Neural progenitor cell (in vitro differentiated cells): ENCODE measurements around the gene NTM. TPM values are rescaled to one million over a fixed set of nuclear protein-coding genes. Genes with fewer than 3 reads are reported as not detected.

Experiments used
- DNase-seq: peaks from one replicate; pipeline ENCODE4 v3.0.0-alpha.2; 2016; ENCODE audit warnings: low spot score
- H2AFZ ChIP-seq: fragments of 200-600 bp; sonication (generic); replicated peaks from 2 replicates; pipeline ENCODE4 v1.6.1; 2016; ENCODE audit warnings: antibody characterized with exemption
- H3F3A ChIP-seq: fragments of 200-600 bp; sonication (generic); 2 replicates; pipeline ENCODE4 v1.6.1; 2016; ENCODE audit warnings: antibody characterized with exemption, low read depth
- H3K27ac ChIP-seq: fragments of 200-600 bp; sonication (generic); 2 replicates; pipeline ENCODE4 v1.5.1; 2016; ENCODE audit warnings: mild to moderate bottlenecking
- H3K27me3 ChIP-seq: fragments of 200-600 bp; sonication (generic); 2 replicates; pipeline ENCODE4 v1.6.1; 2016; ENCODE audit warnings: mild to moderate bottlenecking, moderate library complexity
- H3K36me3 ChIP-seq: fragments of 200-600 bp; sonication (generic); 2 replicates; pipeline ENCODE4 v1.5.1; 2016
- H3K4me1 ChIP-seq: fragments of 200-600 bp; sonication (generic); 2 replicates; pipeline ENCODE4 v1.6.1; 2016; ENCODE audit warnings: mixed run types
- H3K4me2 ChIP-seq: fragments of 200-600 bp; sonication (generic); 2 replicates; pipeline ENCODE4 v1.6.1; 2016
- H3K4me3 ChIP-seq: fragments of 200-600 bp; sonication (generic); 2 replicates; pipeline ENCODE4 v1.5.1; 2016
- H3K79me2 ChIP-seq: fragments of 200-600 bp; sonication (generic); 2 replicates; pipeline ENCODE4 v1.6.1; 2016; ENCODE audit warnings: low read depth
- H3K9ac ChIP-seq: fragments of 200-600 bp; sonication (generic); 2 replicates; pipeline ENCODE4 v1.6.1; 2016
- H3K9me3 ChIP-seq: fragments of 200-600 bp; sonication (generic); 2 replicates; pipeline ENCODE4 v1.5.1; 2016; ENCODE audit warnings: low read depth
- H4K20me1 ChIP-seq: fragments of 200-600 bp; sonication (generic); 2 replicates; pipeline ENCODE4 v1.6.1; 2016; ENCODE audit warnings: low read depth
- H3K27ac Mint-ChIP-seq: 3 replicates; pipeline ENCODE4 v1.8.0; 2021; ENCODE audit warnings: mixed read lengths
- H3K27me3 Mint-ChIP-seq: 2 replicates; pipeline ENCODE4 v1.8.0; 2022; ENCODE audit warnings: low read depth, mild to moderate bottlenecking, inconsistent platforms, moderate library complexity, mixed read lengths; ENCODE audit not compliant: insufficient read depth
- H3K36me3 Mint-ChIP-seq: 3 replicates; pipeline ENCODE4 v1.8.0; 2021; ENCODE audit warnings: mixed read lengths
- H3K4me1 Mint-ChIP-seq: 3 replicates; pipeline ENCODE4 v1.8.0; 2021; ENCODE audit warnings: mixed read lengths
- H3K4me3 Mint-ChIP-seq: 3 replicates; pipeline ENCODE4 v1.8.0; 2021; ENCODE audit warnings: mild to moderate bottlenecking, moderate library complexity, mixed read lengths
- H3K9me3 Mint-ChIP-seq: 3 replicates; pipeline ENCODE4 v1.8.0; 2020; ENCODE audit warnings: mixed read lengths
- EZH2 ChIP-seq: fragments of 200-600 bp; sonication (generic); IDR thresholded peaks from 2 replicates; pipeline ENCODE4 v1.6.1; 2017; ENCODE audit warnings: antibody characterized with exemption, mild to moderate bottlenecking, moderate library complexity
- EZH2phosphoT487 ChIP-seq: fragments of 200-600 bp; sonication (generic); IDR thresholded peaks from 2 replicates; pipeline ENCODE4 v1.6.1; 2017; ENCODE audit warnings: antibody characterized with exemption
- total RNA-seq: library from RNA; depleted of rRNA; stranded (reverse); fragments of >200 nt; gene quantifications from 2 replicates; pipeline ENCODE4 v1.2.3, GENCODE V29; 2015; ENCODE audit warnings: low replicate concordance
- TF ChIP-seq, protein P1 (sequence below): fragments of 200-600 bp; sonication (generic); IDR thresholded peaks from 2 replicates; pipeline ENCODE4 v1.5.1; 2017; ENCODE audit warnings: antibody characterized with exemption, mild to moderate bottlenecking

NTM gene
- total RNA-seq, 1 donor from 2014 or later, result 4.3 TPM

- no peak overlapping the region for H3K9ac ChIP-seq
- no peak for DNase-seq
- Mint-ChIP-seq H3K36me3 (no peaks in the 10 kb centered on the region), H3K4me3 (no peak overlapping the region), H3K9me3 (no peaks in the 10 kb centered on the region), H3K4me1 (no peaks in the 10 kb centered on the region), H3K27ac (no peak overlapping the region), H3K27me3 (peaks cover 4% of the 10 kb centered on the region)
- H3K9me3 ChIP-seq, result no peaks in the 10 kb centered on the region
- no peak overlapping the region for H3K27ac ChIP-seq
- no peak overlapping the region for H3K4me2 ChIP-seq
- no peaks in the 10 kb centered on the region for H3K36me3 ChIP-seq
- H3K27me3 ChIP-seq, result no peaks in the 10 kb centered on the region
- H3K4me3 ChIP-seq, result no peak overlapping the region
- H4K20me1 ChIP-seq, result no peaks in the 10 kb centered on the region
- no peaks in the 10 kb centered on the region for H3F3A ChIP-seq
- no peak for TF ChIP-seq EZH2phosphoT487
- TF ChIP-seq, protein P1, sequence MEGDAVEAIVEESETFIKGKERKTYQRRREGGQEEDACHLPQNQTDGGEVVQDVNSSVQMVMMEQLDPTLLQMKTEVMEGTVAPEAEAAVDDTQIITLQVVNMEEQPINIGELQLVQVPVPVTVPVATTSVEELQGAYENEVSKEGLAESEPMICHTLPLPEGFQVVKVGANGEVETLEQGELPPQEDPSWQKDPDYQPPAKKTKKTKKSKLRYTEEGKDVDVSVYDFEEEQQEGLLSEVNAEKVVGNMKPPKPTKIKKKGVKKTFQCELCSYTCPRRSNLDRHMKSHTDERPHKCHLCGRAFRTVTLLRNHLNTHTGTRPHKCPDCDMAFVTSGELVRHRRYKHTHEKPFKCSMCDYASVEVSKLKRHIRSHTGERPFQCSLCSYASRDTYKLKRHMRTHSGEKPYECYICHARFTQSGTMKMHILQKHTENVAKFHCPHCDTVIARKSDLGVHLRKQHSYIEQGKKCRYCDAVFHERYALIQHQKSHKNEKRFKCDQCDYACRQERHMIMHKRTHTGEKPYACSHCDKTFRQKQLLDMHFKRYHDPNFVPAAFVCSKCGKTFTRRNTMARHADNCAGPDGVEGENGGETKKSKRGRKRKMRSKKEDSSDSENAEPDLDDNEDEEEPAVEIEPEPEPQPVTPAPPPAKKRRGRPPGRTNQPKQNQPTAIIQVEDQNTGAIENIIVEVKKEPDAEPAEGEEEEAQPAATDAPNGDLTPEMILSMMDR, result no peak
- TF ChIP-seq EZH2, result no peak
- H3K79me2 ChIP-seq, result no peaks in the 10 kb centered on the region
- no peaks in the 10 kb centered on the region for H3K4me1 ChIP-seq
- no peak overlapping the region for H2AFZ ChIP-seq
Observed at GRCh38 chr11:131512228-131512627, 141.8 kb downstream of the NTM start.

DNA sequence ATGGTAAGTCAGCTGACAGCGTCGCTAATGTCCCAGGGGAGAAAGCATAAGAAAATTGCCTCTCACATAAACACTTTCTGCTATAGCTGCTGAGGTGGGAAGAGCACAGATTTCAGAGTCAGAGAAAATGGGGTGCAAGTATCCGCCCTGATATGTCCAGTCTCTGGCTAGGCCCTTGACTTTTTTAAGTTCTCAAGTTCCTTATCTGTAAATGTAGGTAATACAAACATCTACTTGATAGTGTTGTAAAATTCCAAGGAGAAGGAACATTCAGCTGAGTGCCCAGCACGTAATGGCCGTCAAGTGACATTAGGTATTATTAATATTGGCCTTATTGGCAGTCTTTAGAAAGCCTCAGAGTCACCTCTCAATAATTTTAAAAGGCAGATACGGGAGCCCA is 143.6 kb downstream of the NTM start:
- Histone ChIP-seq H2AFZ (no peak overlapping the region), H4K20me1 (no peaks in the 10 kb centered on the region), H3F3A (no peaks in the 10 kb centered on the region), H3K9ac (no peak overlapping the region), H3K4me2 (no peak overlapping the region), H3K79me2 (no peaks in the 10 kb centered on the region), H3K4me3 (no peak overlapping the region), H3K9me3 (no peaks in the 10 kb centered on the region), H3K4me1 (no peaks in the 10 kb centered on the region), H3K36me3 (no peaks in the 10 kb centered on the region), H3K27me3 (no peaks in the 10 kb centered on the region), H3K27ac (no peak overlapping the region)
- Mint-ChIP-seq H3K27ac (no peak overlapping the region), H3K4me3 (no peak overlapping the region), H3K36me3 (no peaks in the 10 kb centered on the region), H3K4me1 (no peaks in the 10 kb centered on the region), H3K27me3 (peaks cover 4% of the 10 kb centered on the region), H3K9me3 (no peaks in the 10 kb centered on the region)
- no peak for TF ChIP-seq EZH2phosphoT487
- no peak for TF ChIP-seq EZH2
- TF ChIP-seq, protein P1, result no peak
- DNase-seq, result no peak

DNA sequence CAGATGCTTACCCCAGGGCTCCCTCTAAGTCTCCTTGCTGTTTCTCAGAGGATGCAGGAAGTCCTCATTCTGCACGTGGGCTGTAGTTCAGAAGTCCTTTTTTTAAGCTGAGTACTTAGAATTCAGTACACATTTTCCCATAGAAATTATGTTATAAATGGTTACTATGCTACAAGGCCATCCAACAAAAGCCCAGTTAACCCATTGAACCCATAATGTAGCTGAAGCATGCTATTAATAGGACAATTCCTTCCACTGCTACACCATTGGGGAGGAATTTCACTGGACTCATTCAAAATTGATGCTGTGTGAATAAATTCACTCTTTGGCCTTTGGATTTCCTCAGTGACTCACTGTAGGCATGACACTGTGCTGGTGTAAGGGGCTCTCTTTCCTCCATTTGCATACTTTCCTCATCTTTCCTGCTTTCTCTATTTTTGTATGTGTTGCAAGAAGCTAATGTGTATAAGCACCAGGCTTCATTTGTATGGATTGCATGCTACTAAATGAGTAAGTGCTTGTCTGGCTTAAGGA is 148.0 kb downstream of the NTM start:
- Histone ChIP-seq H3K36me3 (no peaks in the 10 kb centered on the region), H3F3A (no peaks in the 10 kb centered on the region), H3K9me3 (no peaks in the 10 kb centered on the region), H3K27me3 (no peaks in the 10 kb centered on the region), H2AFZ (no peak overlapping the region), H3K27ac (no peak overlapping the region), H3K4me3 (no peak overlapping the region), H3K4me2 (no peak overlapping the region), H3K4me1 (no peaks in the 10 kb centered on the region), H3K9ac (no peak overlapping the region), H4K20me1 (no peaks in the 10 kb centered on the region), H3K79me2 (no peaks in the 10 kb centered on the region)
- Mint-ChIP-seq H3K27me3 (no peaks in the 10 kb centered on the region), H3K4me1 (no peaks in the 10 kb centered on the region), H3K9me3 (no peaks in the 10 kb centered on the region), H3K27ac (no peak overlapping the region), H3K4me3 (no peak overlapping the region), H3K36me3 (no peaks in the 10 kb centered on the region)
- TF ChIP-seq EZH2phosphoT487 (no peak), EZH2 (no peak)
- TF ChIP-seq, protein P1, result no peak
- no peak for DNase-seq
